Measurements from ENCODE around the gene SORBS1. TPM values are rescaled to one million over a fixed set of nuclear protein-coding genes. Genes with fewer than 3 reads are reported as not detected.

Gene SORBS1
- total and polyA plus RNA-seq, 12 donors: 140 to 1,253 (median 1,042) TPM

DNA sequence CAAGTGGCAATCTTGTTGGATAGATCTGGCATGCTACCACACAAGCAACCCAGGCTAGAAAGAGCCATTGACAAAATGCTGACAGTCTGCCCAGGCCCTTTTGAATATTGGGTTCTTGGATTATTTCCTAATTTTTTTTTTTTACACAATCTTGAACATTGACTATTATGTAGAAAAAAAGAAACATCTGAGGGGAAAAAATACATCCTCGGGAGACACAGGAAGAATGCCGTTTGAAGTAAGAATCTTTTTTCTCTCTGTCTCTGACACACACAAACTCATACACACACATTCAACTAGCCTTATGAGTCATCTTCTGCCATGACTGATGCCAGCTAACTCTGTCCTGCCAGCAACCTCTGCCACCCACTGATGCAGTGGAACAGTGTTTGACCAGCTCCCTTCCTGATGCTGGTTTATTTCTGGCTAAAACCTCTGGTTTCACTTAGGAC lies 47.2 kb downstream of the SORBS1 start:
- peak; percentile 44 to 78 (median 70) for ATAC-seq
- TF ChIP-seq, protein P1, sequence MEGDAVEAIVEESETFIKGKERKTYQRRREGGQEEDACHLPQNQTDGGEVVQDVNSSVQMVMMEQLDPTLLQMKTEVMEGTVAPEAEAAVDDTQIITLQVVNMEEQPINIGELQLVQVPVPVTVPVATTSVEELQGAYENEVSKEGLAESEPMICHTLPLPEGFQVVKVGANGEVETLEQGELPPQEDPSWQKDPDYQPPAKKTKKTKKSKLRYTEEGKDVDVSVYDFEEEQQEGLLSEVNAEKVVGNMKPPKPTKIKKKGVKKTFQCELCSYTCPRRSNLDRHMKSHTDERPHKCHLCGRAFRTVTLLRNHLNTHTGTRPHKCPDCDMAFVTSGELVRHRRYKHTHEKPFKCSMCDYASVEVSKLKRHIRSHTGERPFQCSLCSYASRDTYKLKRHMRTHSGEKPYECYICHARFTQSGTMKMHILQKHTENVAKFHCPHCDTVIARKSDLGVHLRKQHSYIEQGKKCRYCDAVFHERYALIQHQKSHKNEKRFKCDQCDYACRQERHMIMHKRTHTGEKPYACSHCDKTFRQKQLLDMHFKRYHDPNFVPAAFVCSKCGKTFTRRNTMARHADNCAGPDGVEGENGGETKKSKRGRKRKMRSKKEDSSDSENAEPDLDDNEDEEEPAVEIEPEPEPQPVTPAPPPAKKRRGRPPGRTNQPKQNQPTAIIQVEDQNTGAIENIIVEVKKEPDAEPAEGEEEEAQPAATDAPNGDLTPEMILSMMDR (IDR thresholded peaks at IDR 0.05): no peak
- DNase-seq: peak; percentile 25 to 51
- H3K4me1 ChIP-seq: peaks cover 19 to 99% (median 84%) of the 10 kb centered on the region in 9 donors
- H3K27ac ChIP-seq: peak overlapping the region; percentile 8 to 85 (median 72)
- WGBS, 2 donors: 14 to 16% methylated on average over 2 of the region's 2 CpGs
- no peaks in the 10 kb centered on the region for H3K36me3 ChIP-seq
- H3K27me3 ChIP-seq: no peaks in the 10 kb centered on the region
- no peak overlapping the region for H3K4me3 ChIP-seq
- H3K9me3 ChIP-seq: no peaks in the 10 kb centered on the region
- intact Hi-C loops (cut with DNase I): loop anchor here in 2 of 10 donors (5.0 kb wide), 1 partner anchor 37 kb away; no protein-coding TSS in a partner anchor

GRCh38 chr10:95513008-95513589 lies 48.1 kb downstream of the SORBS1 start:
- peaks cover 24 to 99% (median 84%) of the 10 kb centered on the region in 9 donors for H3K4me1 ChIP-seq
- intact Hi-C loops (cut with DNase I): loop anchor here in 2 of 10 donors (5.0 kb wide), 1 partner anchor 36 kb away; no protein-coding TSS in a partner anchor
- 76 to 80% methylated on average over 11 of the region's 11 CpGs for WGBS, 2 donors
- TF ChIP-seq, protein P1 (IDR thresholded peaks at IDR 0.05): no peak
- H3K9me3 ChIP-seq: no peaks in the 10 kb centered on the region
- no peak for DNase-seq
- H3K27ac ChIP-seq: peak overlapping the region; percentile 8 to 85 (median 68)
- H3K36me3 ChIP-seq: no peaks in the 10 kb centered on the region
- no peak overlapping the region for H3K4me3 ChIP-seq
- ATAC-seq: peak in 3 of 8 donors; percentile 6 to 12 (median 10)
- H3K27me3 ChIP-seq: no peaks in the 10 kb centered on the region

- DNase-seq (no peak), ATAC-seq (no peak)
- no peaks in the 10 kb centered on the region for H3K27me3 ChIP-seq
- H3K27ac ChIP-seq: peak overlapping the region in 8 of 10 donors; percentile 44 to 85 (median 72)
- H3K9me3 ChIP-seq: no peaks in the 10 kb centered on the region
- no peaks in the 10 kb centered on the region for H3K36me3 ChIP-seq
- no peak overlapping the region for H3K4me3 ChIP-seq
- H3K4me1 ChIP-seq: peaks cover 18 to 97% (median 82%) of the 10 kb centered on the region in 9 donors
- WGBS, 2 donors: 71 to 72% methylated on average over 6 of the region's 6 CpGs
- TF ChIP-seq, protein P1 (IDR thresholded peaks at IDR 0.05): no peak
- intact Hi-C loops (cut with DNase I): loop anchor here in 2 of 10 donors (5.0 kb wide), 1 partner anchor 34 kb away; no protein-coding TSS in a partner anchor
Measured at GRCh38 chr10:95511314-95511713, 49.9 kb downstream of the SORBS1 start.

DNA sequence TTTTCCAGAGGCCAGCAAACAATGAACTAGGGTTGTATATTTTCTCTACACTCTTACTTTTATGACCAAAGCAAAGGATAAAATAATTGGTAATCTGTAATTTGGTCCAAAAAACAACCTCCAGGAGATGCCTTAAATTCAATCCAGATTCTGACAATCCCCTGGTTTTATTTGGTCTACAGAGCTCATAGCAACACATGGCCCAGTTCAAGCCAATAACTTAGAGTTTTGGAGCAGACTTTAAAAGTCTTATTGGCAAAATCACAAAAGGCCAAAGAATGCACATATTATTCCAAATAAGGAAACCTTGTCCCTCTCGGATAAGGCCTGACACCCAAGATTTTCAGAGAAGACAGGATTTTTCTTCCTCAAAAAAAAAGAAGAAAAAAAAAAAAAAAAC lies 51.9 kb downstream of the SORBS1 start:
- TF ChIP-seq, protein P1 (IDR thresholded peaks at IDR 0.05): no peak

More for the DNA sequence above, 51.9 kb downstream of the SORBS1 start:
- DNase-seq (no peak), ATAC-seq (no peak)
- Histone ChIP-seq H3K27ac (peak overlapping the region; percentile 62 to 90 (median 82)), H3K4me1 (peaks cover 26 to 97% (median 82%) of the 10 kb centered on the region in 9 donors), H3K4me3 (peak overlapping the region in 4 of 10 donors; percentile 0 to 28 (median 16)), H3K9me3 (no peaks in the 10 kb centered on the region), H3K36me3 (no peaks in the 10 kb centered on the region), H3K27me3 (no peaks in the 10 kb centered on the region)
- intact Hi-C loops (cut with DNase I): loop anchor here in 4 of 10 donors (1.0 to 10.0 kb wide), 4 partner anchors 34 to 48 kb away; no protein-coding TSS in a partner anchor
- WGBS, 2 donors: 26 to 46% methylated on average over 1 of the region's 1 CpG
